DND-41 (cell line): ENCODE measurements around the gene PACRG.

Source experiments
- CTCF ChIP-seq: IDR thresholded peaks from 2 replicates; pipeline ENCODE4 v1.5.1; 2012; ENCODE audit warnings: borderline replicate concordance, low read length, moderate library complexity, mild to moderate bottlenecking; ENCODE audit not compliant: poor library complexity, severe bottlenecking; ENCODE audit errors: extremely low read depth
- EZH2 ChIP-seq: IDR thresholded peaks from 3 replicates; pipeline ENCODE4 v1.6.1; 2012; ENCODE audit warnings: borderline replicate concordance, low read depth, mild to moderate bottlenecking, moderate library complexity, low read length, inconsistent platforms; ENCODE audit not compliant: severe bottlenecking

- TF ChIP-seq CTCF (peak; percentile 5), EZH2 (no peak)
Measured at GRCh38 chr6:162856885-162857284, 129.1 kb downstream of the PACRG start.
